ENCODE measurements around the gene STX18.
A peak's percentile ranks its signal among the peaks of the same experiment; 100 is the strongest.

The STX18 gene

DNA sequence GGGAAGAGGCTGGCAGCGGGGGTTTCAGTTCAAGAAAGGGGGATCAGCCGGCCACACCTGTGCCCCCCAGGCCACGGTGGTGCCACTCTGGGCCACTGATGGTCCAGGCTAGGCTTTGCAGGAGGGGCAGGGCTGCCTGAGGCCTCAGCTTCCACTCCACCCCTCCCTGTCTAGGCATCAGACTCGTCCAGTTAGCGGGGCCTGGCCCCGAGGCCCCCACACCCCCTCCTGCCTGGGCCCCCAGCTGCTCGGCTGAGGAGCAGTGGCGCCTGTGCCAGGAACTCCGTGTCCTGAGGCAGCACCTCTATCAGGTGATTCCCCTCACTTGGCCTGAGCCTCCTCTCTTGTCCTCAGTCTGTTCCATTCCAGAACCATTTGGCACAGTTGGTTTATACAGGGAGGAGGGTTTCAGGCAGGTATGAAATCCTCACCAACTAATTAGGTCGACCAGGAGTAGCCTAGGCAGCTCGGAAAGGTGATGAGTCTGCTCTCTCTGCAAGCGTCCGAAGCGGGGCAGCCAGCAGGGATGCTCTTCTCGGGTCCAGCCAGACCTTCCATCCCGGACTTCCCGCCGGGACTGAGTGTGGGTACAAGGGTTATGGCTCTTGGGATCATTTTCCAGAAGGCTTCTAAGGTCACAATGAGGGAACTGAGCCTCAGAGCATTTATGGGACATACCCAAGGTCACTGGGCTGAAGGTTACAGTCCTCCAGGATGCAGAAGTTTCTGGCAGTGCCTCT lies 152.8 kb downstream of the STX18 start:
- H3K4me3 ChIP-seq (ENCODE audit: low read depth, low read length): no peak overlapping the region
- no peak overlapping the region for H2BK5ac ChIP-seq (ENCODE audit: low read depth, low read length, poor library complexity)
- H3K4me1 ChIP-seq (ENCODE audit: control insufficient read depth in 1 of 2, insufficient read depth in 2 of 2, low read length in 2 of 2): peaks cover 14 to 15% of the 10 kb centered on the region in 2 experiments
- H3K27me3 ChIP-seq (ENCODE audit: insufficient read depth, low read length): peaks cover 26% of the 10 kb centered on the region
- H2AK5ac ChIP-seq (ENCODE audit: low read length): no peak overlapping the region
- no peak overlapping the region for H2BK120ac ChIP-seq (ENCODE audit: insufficient read depth, low read length, poor library complexity)
- WGBS (ENCODE audit: extremely low coverage, insufficient coverage, insufficient read length): no CpG with 5 or more reads among the region's 18 CpGs
- H4K12ac ChIP-seq (ENCODE audit: low read depth, low read length): no peak overlapping the region
- H3K9me3 ChIP-seq (ENCODE audit: insufficient read depth, low read depth, low read length): peaks cover 2% of the 10 kb centered on the region
- H3K36me3 ChIP-seq (ENCODE audit: control insufficient read depth in 1 of 2, insufficient read depth in 2 of 2, low read length in 2 of 2): peaks cover 21 to 32% of the 10 kb centered on the region in 2 experiments
- H3K79me2 ChIP-seq (ENCODE audit: control insufficient read depth, insufficient read depth, low read length, poor library complexity): peaks cover 4% of the 10 kb centered on the region
- H3K4me2 ChIP-seq (ENCODE audit: low read length): no peak overlapping the region
- no peak overlapping the region for H3K18ac ChIP-seq (ENCODE audit: low read length)
- no peak for DNase-seq
- H3K4ac ChIP-seq (ENCODE audit: low read depth, low read length): no peak overlapping the region
- H3K14ac ChIP-seq (ENCODE audit: low read length): no peak overlapping the region
- H2AFZ ChIP-seq (ENCODE audit: insufficient read depth, low read length, poor library complexity): no peak overlapping the region
- no peak overlapping the region for H3K23ac ChIP-seq (ENCODE audit: low read length)
- H2BK12ac ChIP-seq (ENCODE audit: low read length): no peak overlapping the region
- no peak overlapping the region for H4K91ac ChIP-seq (ENCODE audit: low read depth, low read length)
- H4K8ac ChIP-seq (ENCODE audit: low read depth, low read length): no peak overlapping the region
- H3K9ac ChIP-seq (ENCODE audit: low read length): no peak overlapping the region
- peaks cover 15% of the 10 kb centered on the region for H3K79me1 ChIP-seq (ENCODE audit: low read length)
- no peak overlapping the region for H3K27ac ChIP-seq (ENCODE audit: low read depth, low read length)

DNA sequence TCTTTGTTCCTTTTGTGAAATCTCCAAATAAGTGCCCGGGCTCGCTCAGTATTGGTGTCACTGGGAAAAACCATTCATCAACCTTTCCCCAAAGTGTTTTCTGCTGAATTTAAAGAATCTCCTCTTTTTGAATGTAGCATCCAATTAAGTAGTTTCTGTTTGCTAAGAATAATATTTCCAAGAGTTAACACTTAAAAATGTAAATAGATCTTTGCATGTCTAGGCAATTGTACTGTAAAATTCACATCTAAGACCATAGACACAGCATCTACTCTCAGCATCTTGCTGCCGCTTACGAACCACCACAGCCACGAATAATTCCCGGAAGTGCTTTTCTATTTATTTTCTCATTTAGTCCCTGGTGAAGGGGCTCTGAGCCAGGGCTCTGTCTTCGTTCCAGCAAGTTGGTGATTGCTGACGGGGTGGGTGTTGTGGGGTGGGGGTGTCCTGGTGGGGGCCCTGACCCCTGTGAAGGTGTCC lies 153.5 kb downstream of the STX18 start:
- H2AK5ac ChIP-seq (ENCODE audit: low read length): no peak overlapping the region
- no peak overlapping the region for H2BK120ac ChIP-seq (ENCODE audit: insufficient read depth, low read length, poor library complexity)
- peak overlapping the region; percentile 69 for H3K4me2 ChIP-seq (ENCODE audit: low read length)
- peak overlapping the region; percentile 19 for H4K91ac ChIP-seq (ENCODE audit: low read depth, low read length)
- H2AFZ ChIP-seq (ENCODE audit: insufficient read depth, low read length, poor library complexity): no peak overlapping the region
- H4K12ac ChIP-seq (ENCODE audit: low read depth, low read length): no peak overlapping the region
- H4K8ac ChIP-seq (ENCODE audit: low read depth, low read length): no peak overlapping the region
- peaks cover 4% of the 10 kb centered on the region for H3K79me2 ChIP-seq (ENCODE audit: control insufficient read depth, insufficient read depth, low read length, poor library complexity)
- peaks cover 26% of the 10 kb centered on the region for H3K27me3 ChIP-seq (ENCODE audit: insufficient read depth, low read length)
- no CpG with 5 or more reads among the region's 8 CpGs for WGBS (ENCODE audit: extremely low coverage, insufficient coverage, insufficient read length)
- no peak overlapping the region for H2BK12ac ChIP-seq (ENCODE audit: low read length)
- H3K9me3 ChIP-seq (ENCODE audit: insufficient read depth, low read depth, low read length): peaks cover 2% of the 10 kb centered on the region
- no peak overlapping the region for H2BK5ac ChIP-seq (ENCODE audit: low read depth, low read length, poor library complexity)
- H3K79me1 ChIP-seq (ENCODE audit: low read length): peaks cover 15% of the 10 kb centered on the region
- no peak overlapping the region for H3K4ac ChIP-seq (ENCODE audit: low read depth, low read length)
- no peak overlapping the region for H3K27ac ChIP-seq (ENCODE audit: low read depth, low read length)
- H3K23ac ChIP-seq (ENCODE audit: low read length): no peak overlapping the region
- H3K14ac ChIP-seq (ENCODE audit: low read length): no peak overlapping the region
- no peak overlapping the region for H3K18ac ChIP-seq (ENCODE audit: low read length)
- peaks cover 14 to 15% of the 10 kb centered on the region in 2 experiments for H3K4me1 ChIP-seq (ENCODE audit: control insufficient read depth in 1 of 2, insufficient read depth in 2 of 2, low read length in 2 of 2)
- H3K9ac ChIP-seq (ENCODE audit: low read length): no peak overlapping the region
- H3K4me3 ChIP-seq (ENCODE audit: low read depth, low read length): no peak overlapping the region
- no peak for DNase-seq
- H3K36me3 ChIP-seq (ENCODE audit: control insufficient read depth in 1 of 2, insufficient read depth in 2 of 2, low read length in 2 of 2): peaks cover 18 to 27% of the 10 kb centered on the region in 2 experiments

DNA sequence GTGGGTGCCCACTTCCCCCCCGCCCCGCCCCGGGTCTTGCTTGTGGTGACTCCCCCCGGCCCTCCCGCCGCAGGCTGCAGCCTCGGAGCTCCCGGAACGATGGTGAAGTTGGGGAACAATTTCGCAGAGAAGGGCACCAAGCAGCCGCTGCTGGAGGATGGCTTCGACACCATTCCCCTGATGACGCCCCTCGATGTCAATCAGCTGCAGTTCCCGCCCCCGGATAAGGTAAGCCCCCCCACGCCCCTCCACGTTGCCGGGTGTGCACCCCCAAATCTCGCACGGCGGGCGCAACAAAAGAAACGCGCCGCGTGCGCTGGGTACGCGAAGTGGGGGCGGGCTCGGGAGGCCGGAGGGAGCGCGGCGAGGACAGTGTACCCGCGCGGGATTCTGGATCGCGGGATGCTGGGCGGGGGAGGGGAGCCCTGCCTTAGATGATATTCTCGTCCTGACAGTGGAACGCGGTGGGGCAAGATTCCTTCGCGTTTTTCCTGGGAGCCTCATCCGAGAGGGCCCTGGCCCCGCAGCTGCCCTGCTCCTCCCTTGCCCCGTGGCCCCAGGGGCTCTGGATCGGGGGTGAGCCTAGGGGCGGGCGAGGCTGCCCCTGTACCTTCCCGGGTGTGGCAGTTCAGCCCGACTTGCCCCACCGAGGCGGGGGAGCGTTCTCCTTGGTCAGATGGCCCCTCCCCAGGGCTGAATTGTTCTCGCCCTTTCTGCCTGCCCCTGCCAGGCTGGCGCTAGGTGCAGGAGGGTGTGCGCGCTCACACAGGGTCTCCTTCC lies 154.1 kb downstream of the STX18 start:
- Histone ChIP-seq H3K27ac (ENCODE audit: low read depth, low read length) (no peak overlapping the region), H3K9ac (ENCODE audit: low read length) (peak overlapping the region; percentile 55), H2AK5ac (ENCODE audit: low read length) (no peak overlapping the region), H4K91ac (ENCODE audit: low read depth, low read length) (peak overlapping the region; percentile 78), H3K4me3 (ENCODE audit: low read depth, low read length) (peak overlapping the region; percentile 79), H3K9me3 (ENCODE audit: insufficient read depth, low read depth, low read length) (peaks cover 2% of the 10 kb centered on the region), H3K18ac (ENCODE audit: low read length) (peak overlapping the region; percentile 37), H3K27me3 (ENCODE audit: insufficient read depth, low read length) (peaks cover 26% of the 10 kb centered on the region), H3K14ac (ENCODE audit: low read length) (no peak overlapping the region), H2BK5ac (ENCODE audit: low read depth, low read length, poor library complexity) (no peak overlapping the region), H3K79me1 (ENCODE audit: low read length) (peaks cover 15% of the 10 kb centered on the region), H3K4me1 (ENCODE audit: control insufficient read depth in 1 of 2, insufficient read depth in 2 of 2, low read length in 2 of 2) (peaks cover 14 to 15% of the 10 kb centered on the region in 2 experiments), H4K12ac (ENCODE audit: low read depth, low read length) (peak overlapping the region; percentile 24), H4K8ac (ENCODE audit: low read depth, low read length) (peak overlapping the region; percentile 37), H2BK120ac (ENCODE audit: insufficient read depth, low read length, poor library complexity) (no peak overlapping the region), H3K4ac (ENCODE audit: low read depth, low read length) (no peak overlapping the region), H2BK12ac (ENCODE audit: low read length) (no peak overlapping the region), H3K79me2 (ENCODE audit: control insufficient read depth, insufficient read depth, low read length, poor library complexity) (peaks cover 4% of the 10 kb centered on the region), H3K4me2 (ENCODE audit: low read length) (peak overlapping the region; percentile 69), H3K23ac (ENCODE audit: low read length) (no peak overlapping the region), H3K36me3 (ENCODE audit: control insufficient read depth in 1 of 2, insufficient read depth in 2 of 2, low read length in 2 of 2) (peaks cover 12 to 21% of the 10 kb centered on the region in 2 experiments), H2AFZ (ENCODE audit: insufficient read depth, low read length, poor library complexity) (peak overlapping the region; percentile 37)
- peak; percentile 51 to 63 for DNase-seq
- WGBS (ENCODE audit: extremely low coverage, insufficient coverage, insufficient read length): no CpG with 5 or more reads among the region's 62 CpGs

DNA sequence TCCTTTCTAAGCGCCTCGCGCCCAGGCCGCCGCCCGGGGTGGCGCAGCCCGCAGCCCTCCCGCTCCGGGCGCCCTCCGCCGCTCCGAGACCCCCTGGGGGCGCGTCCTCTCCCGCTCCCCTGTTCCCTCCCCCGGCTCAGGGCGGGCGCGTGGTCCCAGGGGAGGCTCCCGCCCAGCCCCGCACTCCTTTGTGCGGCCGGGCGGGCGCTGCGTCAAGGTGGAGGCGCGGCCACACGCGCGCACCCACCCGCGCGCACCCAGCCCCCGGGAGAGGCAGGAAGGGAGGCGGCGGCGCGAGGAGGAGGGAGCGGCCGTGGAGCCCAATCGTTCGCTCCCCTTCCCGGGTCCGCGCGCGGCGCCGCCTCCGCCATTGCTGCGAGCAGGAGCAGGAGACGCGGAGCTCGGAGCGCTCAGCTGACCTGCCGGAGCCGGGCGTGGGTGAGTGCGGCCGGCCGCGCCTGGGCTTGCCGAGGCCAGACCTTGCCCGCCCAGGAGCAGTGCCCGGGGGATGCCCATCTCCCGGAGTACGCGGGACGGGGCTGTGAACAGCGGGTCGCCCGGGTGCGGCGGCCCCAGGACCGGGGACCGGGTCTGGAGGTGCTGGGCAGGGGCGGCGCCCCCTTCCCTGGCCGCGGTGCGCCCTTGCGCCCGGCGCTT lies 155.0 kb downstream of the STX18 start, which contains the start of gene NSG1:
TSS of gene NSG1 (plus strand) at position 367 of the 657 bp plus-strand sequence. CDS start 528 bp downstream, outside the sequence.
- H2BK12ac ChIP-seq (ENCODE audit: low read length): peak within 1 kb of the TSS; percentile 3
- H2BK120ac ChIP-seq (ENCODE audit: insufficient read depth, low read length, poor library complexity): peak within 1 kb of the TSS; percentile 47
- peak within 1 kb of the TSS; percentile 67 for H4K8ac ChIP-seq (ENCODE audit: low read depth, low read length)
- peak within 1 kb of the TSS; percentile 11 for H2BK5ac ChIP-seq (ENCODE audit: low read depth, low read length, poor library complexity)
- H4K91ac ChIP-seq (ENCODE audit: low read depth, low read length): peak within 1 kb of the TSS; percentile 78
- H3K9ac ChIP-seq (ENCODE audit: low read length): peak within 1 kb of the TSS; percentile 55
- peaks cover 4% of the 10 kb centered on the region for H3K79me2 ChIP-seq (ENCODE audit: control insufficient read depth, insufficient read depth, low read length, poor library complexity)
- peaks cover 15% of the 10 kb centered on the region for H3K79me1 ChIP-seq (ENCODE audit: low read length)
- no peak within 1 kb of the TSS for H3K23ac ChIP-seq (ENCODE audit: low read length)
- peaks cover 4 to 12% of the 10 kb centered on the region in 2 experiments for H3K36me3 ChIP-seq (ENCODE audit: control insufficient read depth in 1 of 2, insufficient read depth in 2 of 2, low read length in 2 of 2)
- H3K14ac ChIP-seq (ENCODE audit: low read length): peak within 1 kb of the TSS; percentile 21
- peak within 1 kb of the TSS; percentile 69 for H3K4me2 ChIP-seq (ENCODE audit: low read length)
- H3K27me3 ChIP-seq (ENCODE audit: insufficient read depth, low read length): peaks cover 26% of the 10 kb centered on the region
- DNase-seq: peak in 1 of 2 donors; percentile 34
- peaks cover 14 to 15% of the 10 kb centered on the region in 2 experiments for H3K4me1 ChIP-seq (ENCODE audit: control insufficient read depth in 1 of 2, insufficient read depth in 2 of 2, low read length in 2 of 2)
- no peak within 1 kb of the TSS for H3K4ac ChIP-seq (ENCODE audit: low read depth, low read length)
- peak within 1 kb of the TSS; percentile 39 for H3K18ac ChIP-seq (ENCODE audit: low read length)
- H4K12ac ChIP-seq (ENCODE audit: low read depth, low read length): peak within 1 kb of the TSS; percentile 56
- H2AFZ ChIP-seq (ENCODE audit: insufficient read depth, low read length, poor library complexity): peak within 1 kb of the TSS; percentile 48
- H3K9me3 ChIP-seq (ENCODE audit: insufficient read depth, low read depth, low read length): peaks cover 2% of the 10 kb centered on the region
- peak within 1 kb of the TSS; percentile 79 for H3K4me3 ChIP-seq (ENCODE audit: low read depth, low read length)
- H3K27ac ChIP-seq (ENCODE audit: low read depth, low read length): no peak within 1 kb of the TSS
- WGBS (ENCODE audit: extremely low coverage, insufficient coverage, insufficient read length): no CpG with 5 or more reads among the region's 87 CpGs
- H2AK5ac ChIP-seq (ENCODE audit: low read length): no peak within 1 kb of the TSS

Data from trophoblast cell (in vitro differentiated cells and primary cell).